ENCODE measurements around the gene LHFPL6.

Gene LHFPL6

GRCh38 chr13:39600766-39601165, 2.2 kb downstream of the LHFPL6 start:
- H2BK120ac ChIP-seq (ENCODE audit: insufficient read depth, low read length, poor library complexity) = no peak overlapping the region
- no peak overlapping the region for H2BK5ac ChIP-seq (ENCODE audit: low read depth, low read length, poor library complexity)
- WGBS (ENCODE audit: extremely low coverage, insufficient coverage, insufficient read length) = no CpG with 5 or more reads among the region's 9 CpGs
- no peaks in the 10 kb centered on the region for H3K27me3 ChIP-seq (ENCODE audit: insufficient read depth, low read length)
- H3K9me3 ChIP-seq (ENCODE audit: insufficient read depth, low read depth, low read length) = no peaks in the 10 kb centered on the region
- no peak overlapping the region for H3K18ac ChIP-seq (ENCODE audit: low read length)
- H3K23ac ChIP-seq (ENCODE audit: low read length) = no peak overlapping the region
- peak; percentile 11 to 38 for DNase-seq
- H3K14ac ChIP-seq (ENCODE audit: low read length) = no peak overlapping the region
- H2BK12ac ChIP-seq (ENCODE audit: low read length) = no peak overlapping the region
- peak overlapping the region; percentile 8 for H3K4ac ChIP-seq (ENCODE audit: low read depth, low read length)
- H3K27ac ChIP-seq (ENCODE audit: low read depth, low read length) = no peak overlapping the region
- H2AK5ac ChIP-seq (ENCODE audit: low read length) = no peak overlapping the region
- no peak overlapping the region for H4K91ac ChIP-seq (ENCODE audit: low read depth, low read length)
- no peak overlapping the region for H4K8ac ChIP-seq (ENCODE audit: low read depth, low read length)
- H3K79me2 ChIP-seq (ENCODE audit: control insufficient read depth, insufficient read depth, low read length, poor library complexity) = peaks cover 8% of the 10 kb centered on the region
- peak overlapping the region; percentile 50 for H2AFZ ChIP-seq (ENCODE audit: insufficient read depth, low read length, poor library complexity)
- H3K4me3 ChIP-seq (ENCODE audit: low read depth, low read length) = no peak overlapping the region
- H3K9ac ChIP-seq (ENCODE audit: low read length) = no peak overlapping the region
- peaks cover 3% of the 10 kb centered on the region in 2 experiments for H3K4me1 ChIP-seq (ENCODE audit: control insufficient read depth in 1 of 2, insufficient read depth in 2 of 2, low read length in 2 of 2)
- H4K12ac ChIP-seq (ENCODE audit: low read depth, low read length) = no peak overlapping the region
- peaks cover 13% of the 10 kb centered on the region for H3K79me1 ChIP-seq (ENCODE audit: low read length)
- H3K4me2 ChIP-seq (ENCODE audit: low read length) = peak overlapping the region; percentile 43
- H3K36me3 ChIP-seq (ENCODE audit: control insufficient read depth in 1 of 2, insufficient read depth in 2 of 2, low read length in 2 of 2) = peaks cover 0 to 2% of the 10 kb centered on the region in 2 experiments

GRCh38 chr13:39599842-39600241, 3.2 kb downstream of the LHFPL6 start:
- no peak overlapping the region for H3K4me2 ChIP-seq (ENCODE audit: low read length)
- no peak overlapping the region for H2BK120ac ChIP-seq (ENCODE audit: insufficient read depth, low read length, poor library complexity)
- no peak overlapping the region for H3K23ac ChIP-seq (ENCODE audit: low read length)
- no peak overlapping the region for H2BK12ac ChIP-seq (ENCODE audit: low read length)
- H3K4me3 ChIP-seq (ENCODE audit: low read depth, low read length) = no peak overlapping the region
- no peak overlapping the region for H3K14ac ChIP-seq (ENCODE audit: low read length)
- no peak overlapping the region for H3K18ac ChIP-seq (ENCODE audit: low read length)
- H4K8ac ChIP-seq (ENCODE audit: low read depth, low read length) = no peak overlapping the region
- peak overlapping the region; percentile 57 for H3K4ac ChIP-seq (ENCODE audit: low read depth, low read length)
- H2BK5ac ChIP-seq (ENCODE audit: low read depth, low read length, poor library complexity) = no peak overlapping the region
- no peak overlapping the region for H3K27ac ChIP-seq (ENCODE audit: low read depth, low read length)
- peaks cover 3% of the 10 kb centered on the region in 2 experiments for H3K4me1 ChIP-seq (ENCODE audit: control insufficient read depth in 1 of 2, insufficient read depth in 2 of 2, low read length in 2 of 2)
- H2AK5ac ChIP-seq (ENCODE audit: low read length) = no peak overlapping the region
- no peak overlapping the region for H4K91ac ChIP-seq (ENCODE audit: low read depth, low read length)
- no peaks in the 10 kb centered on the region for H3K9me3 ChIP-seq (ENCODE audit: insufficient read depth, low read depth, low read length)
- WGBS (ENCODE audit: extremely low coverage, insufficient coverage, insufficient read length) = no CpG with 5 or more reads among the region's 1 CpG
- H2AFZ ChIP-seq (ENCODE audit: insufficient read depth, low read length, poor library complexity) = no peak overlapping the region
- peaks cover 13% of the 10 kb centered on the region for H3K79me1 ChIP-seq (ENCODE audit: low read length)
- H3K27me3 ChIP-seq (ENCODE audit: insufficient read depth, low read length) = no peaks in the 10 kb centered on the region
- peaks cover 5 to 7% of the 10 kb centered on the region in 2 experiments for H3K36me3 ChIP-seq (ENCODE audit: control insufficient read depth in 1 of 2, insufficient read depth in 2 of 2, low read length in 2 of 2)
- H3K79me2 ChIP-seq (ENCODE audit: control insufficient read depth, insufficient read depth, low read length, poor library complexity) = peaks cover 8% of the 10 kb centered on the region
- DNase-seq = no peak
- no peak overlapping the region for H3K9ac ChIP-seq (ENCODE audit: low read length)
- H4K12ac ChIP-seq (ENCODE audit: low read depth, low read length) = no peak overlapping the region

GRCh38 chr13:39599012-39599411, 4.0 kb downstream of the LHFPL6 start:
- Histone ChIP-seq H4K91ac (ENCODE audit: low read depth, low read length) (no peak overlapping the region), H3K4me3 (ENCODE audit: low read depth, low read length) (no peak overlapping the region), H3K27ac (ENCODE audit: low read depth, low read length) (no peak overlapping the region), H2AFZ (ENCODE audit: insufficient read depth, low read length, poor library complexity) (no peak overlapping the region), H3K4me1 (ENCODE audit: control insufficient read depth in 1 of 2, insufficient read depth in 2 of 2, low read length in 2 of 2) (peaks cover 3% of the 10 kb centered on the region in 2 experiments), H3K9ac (ENCODE audit: low read length) (no peak overlapping the region), H3K9me3 (ENCODE audit: insufficient read depth, low read depth, low read length) (no peaks in the 10 kb centered on the region), H3K4me2 (ENCODE audit: low read length) (no peak overlapping the region), H2BK12ac (ENCODE audit: low read length) (no peak overlapping the region), H2BK120ac (ENCODE audit: insufficient read depth, low read length, poor library complexity) (no peak overlapping the region), H2BK5ac (ENCODE audit: low read depth, low read length, poor library complexity) (no peak overlapping the region), H3K23ac (ENCODE audit: low read length) (no peak overlapping the region), H4K12ac (ENCODE audit: low read depth, low read length) (no peak overlapping the region), H3K36me3 (ENCODE audit: control insufficient read depth in 1 of 2, insufficient read depth in 2 of 2, low read length in 2 of 2) (peaks cover 5 to 7% of the 10 kb centered on the region in 2 experiments), H3K18ac (ENCODE audit: low read length) (no peak overlapping the region), H3K14ac (ENCODE audit: low read length) (no peak overlapping the region), H3K4ac (ENCODE audit: low read depth, low read length) (no peak overlapping the region), H3K79me1 (ENCODE audit: low read length) (peaks cover 13% of the 10 kb centered on the region), H2AK5ac (ENCODE audit: low read length) (no peak overlapping the region), H3K27me3 (ENCODE audit: insufficient read depth, low read length) (no peaks in the 10 kb centered on the region), H3K79me2 (ENCODE audit: control insufficient read depth, insufficient read depth, low read length, poor library complexity) (peaks cover 8% of the 10 kb centered on the region), H4K8ac (ENCODE audit: low read depth, low read length) (no peak overlapping the region)
- WGBS (ENCODE audit: extremely low coverage, insufficient coverage, insufficient read length) = no CpG with 5 or more reads among the region's 1 CpG
- DNase-seq = no peak

- Histone ChIP-seq H3K23ac (ENCODE audit: low read length) (no peak overlapping the region), H4K12ac (ENCODE audit: low read depth, low read length) (no peak overlapping the region), H3K14ac (ENCODE audit: low read length) (no peak overlapping the region), H3K27ac (ENCODE audit: low read depth, low read length) (no peak overlapping the region), H3K9me3 (ENCODE audit: insufficient read depth, low read depth, low read length) (no peaks in the 10 kb centered on the region), H2AK5ac (ENCODE audit: low read length) (no peak overlapping the region), H3K4me3 (ENCODE audit: low read depth, low read length) (no peak overlapping the region), H2BK5ac (ENCODE audit: low read depth, low read length, poor library complexity) (no peak overlapping the region), H3K4me1 (ENCODE audit: control insufficient read depth in 1 of 2, insufficient read depth in 2 of 2, low read length in 2 of 2) (peaks cover 3% of the 10 kb centered on the region in 2 experiments), H3K36me3 (ENCODE audit: control insufficient read depth in 1 of 2, insufficient read depth in 2 of 2, low read length in 2 of 2) (peaks cover 5 to 7% of the 10 kb centered on the region in 2 experiments), H3K18ac (ENCODE audit: low read length) (no peak overlapping the region), H2BK12ac (ENCODE audit: low read length) (no peak overlapping the region), H3K4me2 (ENCODE audit: low read length) (no peak overlapping the region), H3K9ac (ENCODE audit: low read length) (no peak overlapping the region), H3K27me3 (ENCODE audit: insufficient read depth, low read length) (no peaks in the 10 kb centered on the region), H3K79me2 (ENCODE audit: control insufficient read depth, insufficient read depth, low read length, poor library complexity) (peaks cover 5% of the 10 kb centered on the region), H3K4ac (ENCODE audit: low read depth, low read length) (no peak overlapping the region), H3K79me1 (ENCODE audit: low read length) (peaks cover 7% of the 10 kb centered on the region), H4K91ac (ENCODE audit: low read depth, low read length) (no peak overlapping the region), H2AFZ (ENCODE audit: insufficient read depth, low read length, poor library complexity) (no peak overlapping the region), H4K8ac (ENCODE audit: low read depth, low read length) (no peak overlapping the region), H2BK120ac (ENCODE audit: insufficient read depth, low read length, poor library complexity) (no peak overlapping the region)
- DNase-seq = no peak
- no CpG with 5 or more reads among the region's 2 CpGs for WGBS (ENCODE audit: extremely low coverage, insufficient coverage, insufficient read length)
Observed at GRCh38 chr13:39597838-39598237, 5.2 kb downstream of the LHFPL6 start.

Measured in trophoblast cell (in vitro differentiated cells and primary cell).